ENCODE data around the gene LRMDA.
A peak's percentile ranks its signal among the peaks of the same experiment; 100 is the strongest.

LRMDA gene

GRCh38 chr10:75847477-75847876 lies 416.1 kb downstream of the LRMDA start:
- no peak for DNase-seq

- DNase-seq: no peak
These were observed 420.3 kb downstream of the LRMDA start for GRCh38 chr10:75851580-75852345.

GRCh38 chr10:75852851-75853484 lies 421.5 kb downstream of the LRMDA start:
- DNase-seq: peak; percentile 26

GRCh38 chr10:75857269-75857846 lies 425.9 kb downstream of the LRMDA start:
- no peak for DNase-seq

- DNase-seq: no peak
These were observed 426.5 kb downstream of the LRMDA start for GRCh38 chr10:75857896-75858295.

GRCh38 chr10:75858339-75858738 lies 426.9 kb downstream of the LRMDA start:
- no peak for DNase-seq

GRCh38 chr10:75859141-75859540 lies 427.7 kb downstream of the LRMDA start:
- no peak for DNase-seq

- DNase-seq: no peak
These were observed 428.6 kb downstream of the LRMDA start for GRCh38 chr10:75860009-75860408.

- peak; percentile 11 for DNase-seq
These were observed 430.2 kb downstream of the LRMDA start for GRCh38 chr10:75861582-75861981.

- no peak for DNase-seq
These were observed 431.5 kb downstream of the LRMDA start for GRCh38 chr10:75862935-75863334.

GRCh38 chr10:75864717-75865116 lies 433.3 kb downstream of the LRMDA start:
- no peak for DNase-seq

- DNase-seq: no peak
These were observed 434.2 kb downstream of the LRMDA start for GRCh38 chr10:75865413-75866299.

- DNase-seq: no peak
These were observed 434.8 kb downstream of the LRMDA start for GRCh38 chr10:75866300-75866625.

- no peak for DNase-seq
These were observed 435.3 kb downstream of the LRMDA start for GRCh38 chr10:75866731-75867130.

GRCh38 chr10:75868574-75868973 lies 437.1 kb downstream of the LRMDA start:
- DNase-seq: no peak

- DNase-seq: no peak
These were observed 438.7 kb downstream of the LRMDA start for GRCh38 chr10:75870039-75870645.

- no peak for DNase-seq
These were observed 444.3 kb downstream of the LRMDA start for GRCh38 chr10:75875740-75876139.

- no peak for DNase-seq
These were observed 445.3 kb downstream of the LRMDA start for GRCh38 chr10:75876710-75877109.

GRCh38 chr10:75877877-75878276 lies 446.5 kb downstream of the LRMDA start:
- DNase-seq: no peak

- DNase-seq: no peak
These were observed 447.2 kb downstream of the LRMDA start for GRCh38 chr10:75878586-75878985.

GRCh38 chr10:75880031-75880775 lies 448.8 kb downstream of the LRMDA start:
- DNase-seq: no peak

Data from suppressor macrophage treated with lipopolysaccharide for 4 hours (primary cell).